Spinal cord (tissue), 10 donors: ENCODE results near the gene MTUS2. TPM values are rescaled to one million over a fixed set of nuclear protein-coding genes. Genes with fewer than 3 reads are reported as not detected.

ENCODE experiments used
- DNase-seq, 6 donors: peaks; one replicate each; pipeline versions ENCODE4 v3.0.0 to v3.0.0-alpha.2; 2013 to 2015; ENCODE audit warnings: low spot score in 6 of 6, low read depth in 4 of 6
- H3K27ac ChIP-seq: one replicate; pipeline ENCODE4 v1.5.1; 2013; ENCODE audit warnings: low read depth, low read length, control low read depth
- H3K27me3 ChIP-seq: one replicate; pipeline ENCODE4 v1.6.1; 2013; ENCODE audit warnings: low read length; ENCODE audit not compliant: control insufficient read depth, insufficient read depth
- H3K36me3 ChIP-seq: one replicate; pipeline ENCODE4 v1.6.1; 2013; ENCODE audit warnings: low read length; ENCODE audit not compliant: control insufficient read depth, insufficient read depth
- H3K4me1 ChIP-seq: one replicate; pipeline ENCODE4 v1.6.1; 2013; ENCODE audit warnings: low read length; ENCODE audit not compliant: control insufficient read depth, insufficient read depth
- H3K4me3 ChIP-seq: one replicate; pipeline ENCODE4 v1.5.1; 2013; ENCODE audit warnings: low read depth, low read length, control low read depth
- H3K9me3 ChIP-seq: one replicate; pipeline ENCODE4 v1.6.1; 2013; ENCODE audit warnings: low read length; ENCODE audit not compliant: control insufficient read depth, insufficient read depth
- WGBS: methylation state at CpG from one replicate; pipeline ENCODE4 v1.1.5; 2013; ENCODE audit warnings: missing lambda C conversion rate; ENCODE audit not compliant: insufficient coverage; 5-methylcytosine and 5-hydroxymethylcytosine counted together
- polyA plus RNA-seq, 2 donors: library from polyadenylated mRNA; unstranded; fragments of 120-200 nt; gene quantifications; one replicate each; pipeline ENCODE4 v1.2.1, GENCODE V29; 2013; ENCODE audit not compliant: insufficient read length in 2 of 2
- total RNA-seq, 2 donors: library from RNA; depleted of rRNA in 1 of 2; stranded (reverse); fragments of 120-200 nt in 1 of 2; fragments of >200 nt in 1 of 2; gene quantifications; one replicate each; pipeline versions ENCODE4 v1.2.3 to v1.2.4, GENCODE V29; 2013 to 2014
- donor health status: healthy.

MTUS2 gene
- total and polyA plus RNA-seq, 4 donors, result 4.6 to 12.5 (median 10.1) TPM

DNA sequence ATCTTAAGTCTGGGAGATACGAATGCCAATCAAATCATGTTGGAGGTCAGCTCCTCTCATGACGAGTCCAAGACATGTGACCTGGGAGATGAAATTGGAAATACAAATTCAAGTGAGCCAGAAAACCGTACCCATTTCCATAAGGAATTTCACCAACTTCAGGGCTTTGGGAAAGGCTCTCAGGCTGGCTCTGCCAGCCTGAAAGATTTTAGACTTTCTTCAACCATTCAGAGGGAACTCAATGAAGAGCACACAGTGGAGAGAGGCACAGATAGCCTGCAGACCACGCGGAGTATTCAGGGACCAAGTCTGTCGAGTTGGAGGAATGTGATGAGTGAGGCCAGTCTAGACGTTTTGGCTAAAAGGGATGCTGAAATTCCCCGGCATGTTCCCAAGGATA is 204.6 kb downstream of the MTUS2 start:
- no peaks in the 10 kb centered on the region for H3K36me3 ChIP-seq
- 82% methylated on average over 8 of the region's 8 CpGs for WGBS
- no peaks in the 10 kb centered on the region for H3K27me3 ChIP-seq
- no peak overlapping the region for H3K4me3 ChIP-seq
- no peaks in the 10 kb centered on the region for H3K4me1 ChIP-seq
- H3K27ac ChIP-seq, result no peak overlapping the region
- no peak for DNase-seq
- H3K9me3 ChIP-seq, result no peaks in the 10 kb centered on the region

DNA sequence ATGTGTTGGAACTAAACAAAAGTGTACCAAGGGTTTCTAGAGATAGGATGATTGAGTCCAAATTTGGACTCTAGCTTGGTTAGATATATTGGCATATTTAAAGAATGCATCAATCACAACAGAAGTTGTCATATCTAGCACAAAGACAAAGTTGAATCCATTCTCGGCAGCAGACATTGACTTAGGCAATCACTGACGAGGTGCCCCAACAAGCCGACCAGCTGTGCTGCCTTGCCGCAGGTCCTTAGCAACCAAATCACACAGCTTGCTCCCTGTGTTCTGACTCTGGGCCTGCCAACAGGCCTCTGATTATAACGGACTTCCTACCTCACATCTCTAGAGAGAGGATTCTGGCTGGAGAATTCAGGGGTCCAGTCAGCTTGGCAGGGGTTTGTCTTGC is 208.7 kb downstream of the MTUS2 start:
- WGBS, result 91% methylated on average over 4 of the region's 5 CpGs
- H3K36me3 ChIP-seq, result no peaks in the 10 kb centered on the region
- no peak for DNase-seq

DNA sequence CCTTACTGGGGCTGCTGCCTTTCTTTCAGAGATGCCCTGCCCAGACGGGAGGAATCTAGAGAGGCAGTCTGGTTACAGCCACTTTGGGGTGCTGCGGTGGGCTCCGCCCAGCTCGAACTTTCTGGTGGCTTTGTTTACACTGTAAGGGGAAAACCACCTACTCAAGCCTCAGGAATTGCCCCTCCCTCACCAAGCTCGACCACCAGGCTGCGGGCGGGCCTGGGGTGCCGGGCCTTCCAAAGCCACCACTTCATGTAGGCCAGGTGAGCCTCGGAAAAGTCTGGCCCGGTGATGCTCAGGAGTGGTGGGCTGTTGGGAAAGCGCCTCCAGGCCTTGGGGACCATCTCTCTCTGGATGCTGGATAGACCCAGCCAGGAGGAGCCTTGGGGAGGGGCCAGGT is 218.6 kb downstream of the MTUS2 start:
- DNase-seq, result no peak
- Histone ChIP-seq H3K4me1 (no peaks in the 10 kb centered on the region), H3K27ac (no peak overlapping the region), H3K4me3 (no peak overlapping the region), H3K36me3 (peaks cover 7% of the 10 kb centered on the region), H3K27me3 (no peaks in the 10 kb centered on the region), H3K9me3 (no peaks in the 10 kb centered on the region)
- WGBS, result 100% methylated on average over 3 of the region's 11 CpGs

More for the DNA sequence above, 208.7 kb downstream of the MTUS2 start:
- no peaks in the 10 kb centered on the region for H3K9me3 ChIP-seq
- no peaks in the 10 kb centered on the region for H3K4me1 ChIP-seq
- H3K4me3 ChIP-seq, result no peak overlapping the region
- no peak overlapping the region for H3K27ac ChIP-seq
- H3K27me3 ChIP-seq, result no peaks in the 10 kb centered on the region

DNA sequence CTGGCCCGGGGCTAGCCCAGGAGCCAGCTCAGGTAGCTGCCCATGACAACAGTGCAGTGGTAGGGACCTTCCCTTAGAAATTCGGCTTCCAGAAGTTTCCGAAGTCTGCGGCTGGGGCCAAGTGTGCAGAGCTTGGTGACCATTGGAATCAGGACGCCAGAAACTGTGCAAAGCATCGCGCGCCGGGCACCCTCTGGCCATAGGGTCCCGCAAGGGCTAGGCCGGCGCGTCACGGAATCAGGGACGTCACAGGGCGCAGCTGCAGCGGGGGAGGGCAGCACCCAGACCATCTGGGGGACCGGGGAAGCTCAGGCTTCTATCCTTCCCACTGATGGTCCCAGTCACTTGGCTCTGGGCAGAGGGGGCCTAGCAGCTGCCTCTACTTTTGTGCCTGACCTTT is 219.1 kb downstream of the MTUS2 start:
- no peak overlapping the region for H3K4me3 ChIP-seq
- DNase-seq, result no peak
- H3K27ac ChIP-seq, result no peak overlapping the region
- no peaks in the 10 kb centered on the region for H3K9me3 ChIP-seq
- H3K27me3 ChIP-seq, result no peaks in the 10 kb centered on the region
- H3K4me1 ChIP-seq, result no peaks in the 10 kb centered on the region
- H3K36me3 ChIP-seq, result peaks cover 7% of the 10 kb centered on the region
- WGBS, result 84% methylated on average over 18 of the region's 18 CpGs

DNA sequence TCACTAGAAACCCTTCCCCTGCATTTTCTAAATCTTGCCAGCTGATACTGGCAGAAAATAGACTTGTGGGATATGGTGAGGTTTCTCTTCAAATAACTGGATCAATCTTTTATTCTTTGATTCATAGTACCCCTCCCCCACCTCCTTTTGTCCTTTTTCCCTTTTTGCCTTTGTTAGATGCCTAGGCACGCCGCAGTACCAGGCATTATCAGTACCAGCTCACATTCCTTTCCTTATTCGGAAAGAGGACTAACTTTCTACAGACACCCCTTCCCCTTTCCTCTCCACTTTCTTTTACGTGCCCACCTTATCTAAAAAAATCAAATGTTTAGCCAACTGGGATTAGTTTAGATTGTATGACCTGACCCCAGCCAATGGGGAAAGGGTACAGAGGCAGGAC is 226.4 kb downstream of the MTUS2 start:
- no peak overlapping the region for H3K27ac ChIP-seq
- H3K9me3 ChIP-seq, result no peaks in the 10 kb centered on the region
- DNase-seq, result no peak
- H3K36me3 ChIP-seq, result no peaks in the 10 kb centered on the region
- no peaks in the 10 kb centered on the region for H3K4me1 ChIP-seq
- no peak overlapping the region for H3K4me3 ChIP-seq
- no CpG with 5 or more reads among the region's 4 CpGs for WGBS
- no peaks in the 10 kb centered on the region for H3K27me3 ChIP-seq

DNA sequence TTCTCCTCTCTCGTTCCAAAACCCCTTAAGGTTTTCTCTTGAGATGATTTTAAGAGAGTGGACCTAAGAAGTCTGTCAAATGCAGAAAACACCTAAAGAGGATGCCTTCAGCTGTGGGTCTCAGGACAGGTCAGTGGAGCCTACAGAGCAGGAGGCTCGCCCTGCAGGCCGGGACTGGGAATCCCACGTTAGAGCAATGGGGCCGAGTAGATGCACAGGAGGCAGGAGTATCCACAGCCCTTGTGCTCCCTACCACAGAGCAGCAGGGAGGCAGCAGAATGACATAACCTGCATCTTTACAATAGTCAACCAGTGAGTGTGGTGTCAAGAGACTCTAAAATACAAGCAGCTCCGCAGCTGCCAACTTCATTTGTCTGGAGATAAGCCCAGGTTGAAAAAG is 229.4 kb downstream of the MTUS2 start:
- WGBS, result 86% methylated on average over 5 of the region's 6 CpGs
- no peaks in the 10 kb centered on the region for H3K27me3 ChIP-seq
- no peak overlapping the region for H3K4me3 ChIP-seq
- no peaks in the 10 kb centered on the region for H3K4me1 ChIP-seq
- no peak for DNase-seq
- no peaks in the 10 kb centered on the region for H3K9me3 ChIP-seq
- no peak overlapping the region for H3K27ac ChIP-seq
- no peaks in the 10 kb centered on the region for H3K36me3 ChIP-seq

DNA sequence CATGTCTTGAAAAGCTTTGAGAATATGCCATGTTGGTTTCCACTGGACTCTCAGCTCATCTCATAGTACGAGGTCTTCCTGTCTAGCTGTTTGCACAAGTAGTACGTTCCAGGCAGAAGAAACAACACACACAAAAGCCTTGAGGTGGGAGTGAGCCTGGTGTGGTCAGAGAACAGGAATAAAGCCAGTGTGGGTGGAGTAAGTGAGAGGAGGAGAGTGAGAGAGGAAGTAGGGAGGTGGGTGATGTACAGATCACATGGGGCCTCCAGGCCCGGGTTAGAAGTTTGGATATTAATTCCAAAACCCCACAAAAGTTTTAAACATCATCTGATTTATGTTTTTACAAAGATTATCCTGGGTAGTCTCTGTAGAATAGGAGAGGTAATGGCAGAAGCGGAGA is 230.6 kb downstream of the MTUS2 start:
- H3K36me3 ChIP-seq, result no peaks in the 10 kb centered on the region
- 95% methylated on average over 2 of the region's 4 CpGs for WGBS
- no peaks in the 10 kb centered on the region for H3K27me3 ChIP-seq
- H3K27ac ChIP-seq, result no peak overlapping the region
- DNase-seq, result no peak
- H3K9me3 ChIP-seq, result no peaks in the 10 kb centered on the region
- H3K4me3 ChIP-seq, result no peak overlapping the region
- H3K4me1 ChIP-seq, result no peaks in the 10 kb centered on the region

DNA sequence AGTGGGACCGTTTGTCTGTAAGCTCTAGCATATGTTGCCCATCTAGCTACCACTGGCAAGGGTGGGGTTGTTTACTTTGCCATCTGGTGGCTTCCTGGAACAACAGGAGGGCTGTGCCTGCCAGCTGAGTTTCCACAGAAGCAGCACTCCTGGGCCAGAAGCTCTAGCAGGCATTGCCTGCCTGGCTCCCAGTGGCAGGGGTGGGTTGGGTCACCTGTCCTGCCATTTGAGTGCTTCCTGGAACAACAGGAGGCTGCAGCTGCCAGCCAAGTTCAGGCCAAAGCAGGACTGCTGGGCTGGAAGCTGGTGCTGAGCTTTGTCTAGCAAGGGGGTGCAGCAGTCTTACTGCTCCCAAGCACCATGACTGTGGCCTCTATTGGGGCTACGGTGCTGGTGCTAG is 239.7 kb downstream of the MTUS2 start:
- WGBS, result 75% methylated on average over 2 of the region's 2 CpGs
- Histone ChIP-seq H3K27me3 (no peaks in the 10 kb centered on the region), H3K4me1 (no peaks in the 10 kb centered on the region), H3K27ac (no peak overlapping the region), H3K36me3 (no peaks in the 10 kb centered on the region), H3K9me3 (peaks cover 3% of the 10 kb centered on the region), H3K4me3 (no peak overlapping the region)
- DNase-seq, result no peak

DNA sequence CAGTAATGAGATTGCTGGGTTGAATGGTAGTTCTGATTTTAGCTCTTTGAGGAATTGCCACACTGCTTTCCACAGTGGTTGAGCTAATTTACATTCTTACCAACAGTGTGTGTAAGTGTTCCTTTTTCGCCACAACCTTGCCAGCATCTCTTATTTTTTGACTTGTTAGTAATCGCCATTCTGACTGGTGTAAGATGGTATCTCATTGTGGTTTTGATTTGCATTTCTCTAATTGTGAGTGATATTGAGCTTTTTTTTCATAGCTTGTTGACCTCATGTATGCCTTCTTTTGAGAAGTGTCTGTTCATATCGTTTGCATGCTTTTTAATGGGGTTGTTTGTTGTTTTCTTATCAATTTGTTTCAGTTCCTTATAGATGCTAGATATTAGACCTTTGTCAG is 245.0 kb downstream of the MTUS2 start:
- no peak for DNase-seq
- no CpG with 5 or more reads among the region's 3 CpGs for WGBS
- no peaks in the 10 kb centered on the region for H3K4me1 ChIP-seq
- H3K36me3 ChIP-seq, result no peaks in the 10 kb centered on the region
- no peak overlapping the region for H3K4me3 ChIP-seq
- no peaks in the 10 kb centered on the region for H3K9me3 ChIP-seq
- H3K27ac ChIP-seq, result no peak overlapping the region
- no peaks in the 10 kb centered on the region for H3K27me3 ChIP-seq

DNA sequence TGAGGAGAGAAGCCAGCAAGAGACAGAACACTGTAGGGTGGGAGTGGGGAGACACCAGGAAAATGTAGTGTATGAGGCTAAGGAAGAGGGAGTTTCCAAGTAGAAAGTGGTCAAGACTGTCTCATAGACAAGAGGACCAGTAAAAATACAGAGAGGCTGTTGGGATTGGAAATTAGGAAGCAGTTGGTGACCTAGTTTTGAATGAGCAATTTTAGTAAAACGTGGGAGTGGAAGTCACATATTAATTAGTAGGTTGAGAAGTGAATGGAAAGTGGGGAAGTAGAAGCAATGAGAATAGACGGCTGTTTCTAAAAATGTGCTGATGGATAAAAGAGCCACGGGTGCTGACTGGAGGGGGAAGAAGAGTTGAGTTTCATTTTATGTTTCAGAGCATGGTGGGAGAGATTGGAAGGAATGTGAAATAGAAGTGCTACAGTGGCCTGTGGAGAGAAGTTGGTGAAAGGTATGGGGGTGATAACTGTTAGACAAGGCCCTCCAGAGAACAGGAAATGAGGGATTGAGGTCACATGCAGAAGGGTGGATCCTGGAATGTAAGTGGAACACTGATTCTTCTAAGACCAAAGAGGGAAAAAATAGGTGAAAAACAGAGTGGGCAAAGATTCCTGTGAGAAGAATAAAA is 247.3 kb downstream of the MTUS2 start:
- Histone ChIP-seq H3K4me1 (no peaks in the 10 kb centered on the region), H3K27ac (no peak overlapping the region), H3K36me3 (no peaks in the 10 kb centered on the region), H3K4me3 (no peak overlapping the region), H3K27me3 (no peaks in the 10 kb centered on the region), H3K9me3 (no peaks in the 10 kb centered on the region)
- DNase-seq, result no peak
- WGBS, result 73% methylated on average over 3 of the region's 3 CpGs
